HL-60/S4 (cell line): ENCODE measurements around the gene ZNF506.
"Not testable (repeated sequence)": the region's sequence is repeated elsewhere in the genome, so short reads cannot be mapped to it uniquely, and the experiment has no call there.

Experiments used
- in situ Hi-C: fragments of 300-500 bp; cut with MboI; formaldehyde crosslinking; loops from 2 replicates; pipeline ENCODE4 v1.14.3; 2022; ENCODE audit warnings: low sequenced_read_pairs

ZNF506 gene

GRCh38 chr19:19821366-19821951 is at the start of gene ZNF506:
Gene ZNF506 (minus strand): TSS chr19:19821750. CDS start chr19:19821603, 147 bp downstream.
- in situ Hi-C loops, result no loop called here

- in situ Hi-C loops, result not testable (repeated sequence)
Measured at GRCh38 chr19:19870086-19870485, 48.5 kb upstream of the ZNF506 start.

- in situ Hi-C loops, result no loop called here
Measured at GRCh38 chr19:19866611-19867248, 45.2 kb upstream of the ZNF506 start.

- in situ Hi-C loops, result no loop called here
Measured at GRCh38 chr19:19865750-19866610, 44.4 kb upstream of the ZNF506 start, which contains the start of gene ZNF253. Gene ZNF253 (plus strand): TSS chr19:19865882. CDS start chr19:19865997, 115 bp downstream.

- in situ Hi-C loops, result no loop called here
Measured at GRCh38 chr19:19860756-19861390, 39.3 kb upstream of the ZNF506 start.

GRCh38 chr19:19858751-19859150 is 37.2 kb upstream of the ZNF506 start:
- in situ Hi-C loops, result no loop called here

- in situ Hi-C loops, result not testable (repeated sequence)
Measured at GRCh38 chr19:19851740-19852139, 30.2 kb upstream of the ZNF506 start.

- in situ Hi-C loops, result no loop called here
Measured at GRCh38 chr19:19849056-19849455, 27.5 kb upstream of the ZNF506 start.

GRCh38 chr19:19847781-19848180 is 26.2 kb upstream of the ZNF506 start:
- in situ Hi-C loops, result no loop called here

- in situ Hi-C loops, result no loop called here
Measured at GRCh38 chr19:19835560-19836038, 14.0 kb upstream of the ZNF506 start.

GRCh38 chr19:19826875-19827274 is 5.3 kb upstream of the ZNF506 start:
- in situ Hi-C loops, result no loop called here

- in situ Hi-C loops, result no loop called here
Measured at GRCh38 chr19:19823916-19824315, 2.4 kb upstream of the ZNF506 start.

GRCh38 chr19:19821976-19822375 is 426 bp upstream of the ZNF506 start:
- in situ Hi-C loops, result not testable (repeated sequence)

- in situ Hi-C loops, result no loop called here
Measured at GRCh38 chr19:19820774-19821320, 703 bp downstream of the ZNF506 start.

- in situ Hi-C loops, result no loop called here
Measured at GRCh38 chr19:19817357-19817756, 4.2 kb downstream of the ZNF506 start.

GRCh38 chr19:19816679-19817078 is 4.9 kb downstream of the ZNF506 start:
- in situ Hi-C loops, result no loop called here

- in situ Hi-C loops, result not testable (repeated sequence)
Measured at GRCh38 chr19:19811999-19812398, 9.6 kb downstream of the ZNF506 start.

- in situ Hi-C loops, result no loop called here
Measured at GRCh38 chr19:19805480-19805879, 16.1 kb downstream of the ZNF506 start.

GRCh38 chr19:19788015-19788414 is 33.5 kb downstream of the ZNF506 start:
- in situ Hi-C loops, result no loop called here

- in situ Hi-C loops, result not testable (repeated sequence)
Measured at GRCh38 chr19:19785476-19785875, 36.1 kb downstream of the ZNF506 start.

- in situ Hi-C loops, result no loop called here
Measured at GRCh38 chr19:19782783-19783182, 38.8 kb downstream of the ZNF506 start.
